G401 (cell line): ENCODE measurements around the gene SLC29A3. TPM values are rescaled to one million over a fixed set of nuclear protein-coding genes. Genes with fewer than 3 reads are reported as not detected.
"Not testable (repeated sequence)": the region's sequence is repeated elsewhere in the genome, so short reads cannot be mapped to it uniquely, and the experiment has no call there.

ENCODE experiments used
- DNase-seq: peaks from one replicate; pipeline ENCODE4 v3.0.0-alpha.2; 2015; ENCODE audit warnings: low spot score
- in situ Hi-C: cut with HindIII; loops from 2 replicates; pipeline ENCODE4 v1.10.0; 2016; ENCODE audit warnings: low sequenced_read_pairs, mixed read lengths
- total RNA-seq: library from RNA; depleted of rRNA; stranded (reverse); fragments of >200 nt; shearing (Covaris generic); gene quantifications from 2 replicates; pipeline ENCODE4 v1.2.3, GENCODE V29; 2014; rRNA removed

The SLC29A3 gene
- total RNA-seq = 3.3 and 3.4 TPM in 2 replicates

DNA sequence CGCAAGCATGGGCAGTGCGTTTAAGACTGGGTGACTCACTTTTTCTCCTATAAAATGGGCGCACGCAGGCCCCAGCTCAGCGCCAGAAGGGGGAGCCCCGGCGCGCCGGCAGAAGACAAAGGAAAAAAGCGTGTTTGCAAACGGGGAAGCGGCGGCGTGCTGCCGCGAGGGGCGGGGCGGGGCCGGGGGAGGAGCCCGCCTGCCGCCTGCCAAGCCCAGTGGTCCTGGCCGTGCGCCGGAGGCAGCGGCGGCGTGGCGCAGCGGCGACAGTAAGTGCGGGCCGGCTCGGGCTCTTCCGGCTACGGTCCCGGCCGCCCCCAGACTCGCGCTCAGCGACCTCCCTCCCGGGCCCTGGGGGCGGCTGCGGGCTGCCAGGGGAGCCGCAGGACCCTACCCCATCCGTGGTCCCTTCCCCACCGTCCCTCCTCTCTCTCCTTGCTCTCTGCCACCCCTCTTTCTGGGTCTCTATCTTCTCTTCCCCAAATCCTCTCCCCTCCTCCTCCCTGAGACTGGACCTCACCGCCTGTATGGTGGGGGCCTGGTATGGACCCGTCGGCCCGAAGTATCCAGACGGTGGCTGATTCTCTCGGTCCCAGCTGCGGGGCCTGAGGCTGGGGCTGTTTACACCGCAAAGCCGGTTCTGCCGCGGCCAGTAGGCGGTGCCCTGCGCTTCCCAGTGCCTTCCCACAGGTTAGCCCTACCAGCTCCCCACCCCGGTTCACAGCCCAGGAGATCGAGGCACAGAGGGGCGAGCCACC is at the start of gene SLC29A3:
Gene SLC29A3, plus strand, starts transcription at position 218 of the 758 bp plus-strand sequence. Its CDS starts 51 bp downstream, at position 269.
- DNase-seq = peak; percentile 79
- in situ Hi-C loops = no loop called here

GRCh38 chr10:71269301-71270288 is 49.5 kb upstream of the SLC29A3 start:
- in situ Hi-C loops = no loop called here
- DNase-seq = peak; percentile 62

- DNase-seq = peak; percentile 87
- in situ Hi-C loops = no loop called here
These were observed 48.5 kb upstream of the SLC29A3 start for GRCh38 chr10:71270301-71271220.

DNA sequence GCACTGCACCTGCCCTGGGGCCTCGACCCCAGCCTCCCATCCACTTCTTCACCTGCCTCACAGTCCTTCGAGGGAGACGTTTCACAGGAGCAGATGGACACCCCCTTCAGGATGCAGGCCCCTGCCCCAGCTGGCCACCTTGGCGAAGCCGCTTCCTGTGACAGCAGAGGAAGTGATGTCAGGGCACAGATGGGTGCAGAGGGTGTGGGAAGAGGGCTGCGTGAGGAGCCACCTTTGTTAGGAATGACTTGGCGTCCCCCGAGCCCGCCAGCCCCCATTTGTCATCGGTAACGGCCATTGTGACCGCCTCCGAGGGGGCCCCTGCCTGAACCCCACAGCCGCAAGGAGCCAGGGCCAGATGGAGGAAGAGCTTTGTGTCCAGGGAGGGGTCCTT is 47.4 kb upstream of the SLC29A3 start:
- DNase-seq = no peak
- in situ Hi-C loops = no loop called here

GRCh38 chr10:71272056-71272771 is 46.8 kb upstream of the SLC29A3 start:
- in situ Hi-C loops = no loop called here

DNA sequence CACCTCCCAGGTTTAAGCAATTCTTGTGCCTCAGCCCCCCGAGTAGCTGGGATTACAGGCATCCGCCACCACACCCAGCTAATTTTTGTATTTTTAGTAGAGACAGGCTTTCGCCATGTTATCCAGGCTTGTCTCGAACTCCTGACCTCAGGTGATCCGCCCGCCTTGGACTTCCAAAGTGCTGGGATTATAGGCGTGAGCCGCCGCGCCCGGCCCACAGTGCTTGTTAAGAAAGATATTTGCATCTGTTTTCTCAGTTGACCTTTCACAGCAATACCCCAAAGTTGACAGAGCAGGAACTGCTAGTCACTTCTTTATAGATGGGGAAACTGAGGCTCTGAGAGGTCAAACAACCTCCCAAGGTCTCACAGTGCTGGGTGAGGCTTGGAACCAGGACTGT is 46.1 kb upstream of the SLC29A3 start:
- DNase-seq, in situ Hi-C loops: not testable (repeated sequence)

More at GRCh38 chr10:71272056-71272771, 46.8 kb upstream of the SLC29A3 start:
- no peak for DNase-seq

DNA sequence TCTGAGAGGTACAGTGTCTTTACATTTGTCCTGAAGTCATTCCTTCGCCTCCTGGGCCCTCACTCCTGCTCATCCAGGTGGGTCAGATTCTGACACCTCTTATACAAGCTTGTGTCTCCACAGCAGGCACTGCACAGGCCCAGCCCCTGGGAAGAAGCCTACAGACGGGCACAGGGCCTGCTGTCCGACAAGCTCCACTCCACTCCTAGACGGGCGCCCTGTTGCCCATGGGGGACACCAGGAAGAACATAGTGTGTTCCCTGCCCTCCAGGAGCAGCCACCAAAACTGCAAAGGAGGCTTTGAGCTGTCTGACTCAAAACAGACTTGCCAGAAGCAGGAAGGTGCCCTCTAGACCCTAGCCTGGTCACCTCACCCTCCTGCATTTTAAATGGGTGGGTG is 45.6 kb upstream of the SLC29A3 start:
- in situ Hi-C loops = no loop called here
- DNase-seq = no peak

DNA sequence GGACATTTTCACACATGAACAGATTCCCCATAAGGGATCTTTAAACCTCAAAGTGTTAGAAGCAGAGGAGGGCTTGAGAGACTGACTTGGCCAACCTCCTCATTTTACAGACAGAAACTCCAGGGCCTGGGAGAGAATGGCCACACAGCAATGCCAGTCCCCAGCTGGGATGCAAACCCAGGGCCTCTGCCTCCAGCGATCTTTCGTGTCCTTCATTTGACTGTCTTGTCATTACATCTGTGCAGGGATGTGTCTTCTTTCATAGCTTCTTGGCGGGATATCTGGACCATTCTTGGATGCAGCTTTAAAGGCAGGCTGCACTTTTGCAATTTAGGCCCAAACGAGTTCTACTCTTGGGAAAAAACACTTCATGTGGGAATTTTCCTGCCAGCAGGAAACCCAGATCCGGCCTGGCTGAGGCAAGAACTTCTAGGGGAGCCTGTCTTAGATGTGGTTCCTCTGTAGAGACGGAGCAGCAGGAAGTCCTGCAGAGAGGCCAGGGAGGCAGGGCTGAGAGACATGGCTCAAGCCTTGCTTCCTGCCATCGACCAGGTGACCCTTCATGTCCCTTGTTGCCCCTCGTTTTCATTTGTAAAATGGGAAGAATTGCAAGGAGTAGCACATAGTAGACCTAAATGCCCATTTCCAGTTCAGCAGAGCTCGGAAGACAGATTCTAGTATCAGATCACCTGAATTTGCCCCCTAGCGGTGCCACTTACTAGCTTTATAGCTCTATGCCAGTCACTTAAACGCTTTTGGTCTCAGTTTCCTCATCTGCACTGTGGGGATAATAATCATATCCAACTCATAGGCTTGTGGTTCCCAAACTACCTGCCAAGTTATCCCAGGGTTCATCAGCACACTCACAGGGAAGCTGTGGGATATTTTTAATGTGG is 43.9 kb upstream of the SLC29A3 start:
- DNase-seq = no peak
- in situ Hi-C loops = no loop called here

- no peak for DNase-seq
- in situ Hi-C loops = no loop called here
These were observed 42.2 kb upstream of the SLC29A3 start for GRCh38 chr10:71276873-71277272.

GRCh38 chr10:71277914-71278665 is 41.0 kb upstream of the SLC29A3 start:
- in situ Hi-C loops = no loop called here
- DNase-seq = no peak

- peak; percentile 72 for DNase-seq
- in situ Hi-C loops = no loop called here
These were observed 40.1 kb upstream of the SLC29A3 start for GRCh38 chr10:71278691-71279588.

GRCh38 chr10:71279590-71280170 is 39.4 kb upstream of the SLC29A3 start:
- in situ Hi-C loops = no loop called here
- peak; percentile 73 for DNase-seq

DNA sequence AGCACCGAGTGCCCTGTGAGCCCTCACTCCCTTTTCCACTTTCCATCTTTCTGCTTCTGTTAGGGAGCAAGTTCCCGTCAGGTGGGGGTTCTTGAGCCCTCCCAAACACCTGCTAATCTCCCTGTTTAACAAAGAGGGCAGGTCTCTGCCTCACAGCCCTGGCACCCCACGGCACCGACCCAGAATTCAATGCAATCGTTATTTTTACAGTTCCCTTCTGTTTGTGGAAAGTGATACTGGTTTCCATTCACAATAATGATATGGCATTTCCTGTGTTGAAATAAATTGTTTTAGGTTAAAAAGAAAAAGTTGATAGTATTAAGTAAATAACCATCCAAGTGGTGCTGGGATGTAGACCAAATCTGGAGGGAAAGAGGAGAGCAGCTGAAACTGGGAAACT is 38.8 kb upstream of the SLC29A3 start:
- DNase-seq = no peak
- in situ Hi-C loops = no loop called here

DNA sequence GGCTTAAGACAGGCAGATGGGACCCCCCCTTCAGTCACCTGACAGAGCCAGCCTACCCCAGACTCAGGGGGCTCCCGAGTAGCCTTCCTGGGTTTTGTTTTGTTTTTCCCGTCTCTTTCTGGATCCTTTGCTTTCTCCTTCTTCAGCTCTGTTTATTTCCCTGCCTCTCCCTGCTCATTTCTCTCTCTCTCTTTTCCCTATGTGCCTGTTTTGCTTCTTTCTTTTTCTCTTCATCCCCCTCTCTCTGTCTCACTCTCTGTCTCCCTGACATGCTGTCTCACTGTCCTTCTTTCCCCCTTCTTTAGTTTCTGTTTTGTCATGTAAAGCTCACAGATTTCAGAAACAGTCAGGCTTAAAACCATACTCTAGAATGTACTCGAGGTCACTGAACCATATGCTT is 38.2 kb upstream of the SLC29A3 start:
- in situ Hi-C loops = no loop called here

DNA sequence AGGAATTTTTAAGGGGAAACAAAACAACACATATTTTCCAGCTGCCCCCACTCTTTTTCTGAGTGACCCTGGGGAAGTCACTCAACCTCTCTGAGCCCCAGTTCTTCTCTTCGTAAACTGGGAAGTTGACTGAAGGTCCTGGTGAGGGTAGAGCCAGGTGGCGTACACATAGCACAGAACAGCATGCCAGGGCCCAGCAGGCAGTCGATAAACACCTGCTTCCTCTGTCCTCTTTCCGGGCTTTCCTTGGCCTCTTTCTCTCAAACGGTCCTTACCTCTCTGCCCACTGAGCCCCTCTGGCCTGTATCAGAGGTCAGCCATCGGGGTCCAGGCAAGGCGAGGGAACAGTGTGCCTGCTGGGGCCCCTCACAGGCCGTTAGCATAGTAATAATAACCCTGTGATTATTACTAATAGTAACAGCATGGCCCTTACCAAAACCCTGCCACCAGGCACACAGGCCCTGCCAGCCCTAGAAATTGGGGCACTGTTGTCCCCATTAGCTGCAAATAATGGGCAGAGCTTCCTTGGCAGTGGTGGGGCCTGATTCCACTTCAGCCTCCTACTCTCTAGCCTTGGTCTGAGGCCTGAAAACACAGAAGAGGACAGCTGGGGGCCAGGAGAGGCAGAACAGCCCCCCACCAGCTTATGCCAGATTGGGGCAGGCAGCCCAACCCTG is 37.3 kb upstream of the SLC29A3 start:
- in situ Hi-C loops = no loop called here

More for the DNA sequence above, 38.2 kb upstream of the SLC29A3 start:
- no peak for DNase-seq

More for the DNA sequence above, 37.3 kb upstream of the SLC29A3 start:
- DNase-seq = peak; percentile 86
